MM.1S (cell line): ENCODE data around the gene RPRD2.

ENCODE experiments used
- CTCF ChIP-seq: fragments of 300-600 bp; sonication (generic); IDR thresholded peaks from 2 replicates; pipeline ENCODE4 v1.5.1; 2016; ENCODE audit warnings: antibody characterized with exemption, low read length, mixed read lengths
- EZH2phosphoT487 ChIP-seq: fragments of 300-600 bp; sonication (generic); IDR thresholded peaks from 2 replicates; pipeline ENCODE4 v1.6.1; 2018; ENCODE audit warnings: antibody characterized with exemption, low read length

GRCh38 chr1:150332651-150333290, 31.2 kb upstream of the RPRD2 start:
- no peak for TF ChIP-seq CTCF
- no peak for TF ChIP-seq EZH2phosphoT487
